ENCODE measurements around the gene MAPK10.
A peak's percentile ranks its signal among the peaks of the same experiment; 100 is the strongest.
"Not testable (repeated sequence)": the region's sequence is repeated elsewhere in the genome, so short reads cannot be mapped to it uniquely, and the experiment has no call there.

The MAPK10 gene

DNA sequence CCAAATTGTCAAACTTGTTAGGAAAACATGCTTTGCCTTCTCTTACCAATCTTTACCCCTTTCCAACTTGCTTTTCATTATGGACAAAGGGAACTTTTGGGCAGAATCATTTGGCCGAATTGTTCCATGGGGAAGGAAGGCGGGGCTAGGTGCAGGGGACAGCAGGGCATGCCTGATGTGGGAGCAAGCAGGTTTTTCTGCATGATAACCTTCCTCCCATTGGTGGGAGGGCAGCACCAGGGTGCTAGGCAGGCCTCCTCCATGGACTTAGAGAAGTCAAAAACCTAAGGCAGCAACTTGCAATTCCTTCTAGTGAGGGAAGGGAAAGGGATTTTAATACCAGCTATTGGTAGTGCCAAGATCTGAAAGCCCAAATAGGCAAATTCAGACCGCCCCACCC, 260.5 kb downstream of the MAPK10 start:
- no peak for DNase-seq

DNA sequence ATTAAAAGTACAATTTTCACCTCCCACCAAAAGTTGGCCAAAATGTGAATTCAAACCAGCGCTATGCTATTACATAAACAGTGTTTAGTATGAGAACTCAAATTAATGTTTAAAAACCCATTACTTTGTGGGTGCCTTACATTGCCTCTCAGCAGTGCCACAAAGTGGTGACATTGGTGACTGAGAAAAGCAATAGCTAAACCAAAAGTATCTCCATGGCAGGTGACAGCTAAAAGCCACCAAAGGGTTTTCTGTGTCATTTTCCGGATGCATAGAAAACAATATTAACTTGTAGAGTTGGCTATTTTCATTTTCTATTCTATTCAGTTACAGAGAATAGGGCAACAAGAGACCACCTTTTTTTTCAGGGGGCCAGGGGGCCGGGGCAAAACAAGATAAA, 261.2 kb downstream of the MAPK10 start:
- no peak for DNase-seq

DNA sequence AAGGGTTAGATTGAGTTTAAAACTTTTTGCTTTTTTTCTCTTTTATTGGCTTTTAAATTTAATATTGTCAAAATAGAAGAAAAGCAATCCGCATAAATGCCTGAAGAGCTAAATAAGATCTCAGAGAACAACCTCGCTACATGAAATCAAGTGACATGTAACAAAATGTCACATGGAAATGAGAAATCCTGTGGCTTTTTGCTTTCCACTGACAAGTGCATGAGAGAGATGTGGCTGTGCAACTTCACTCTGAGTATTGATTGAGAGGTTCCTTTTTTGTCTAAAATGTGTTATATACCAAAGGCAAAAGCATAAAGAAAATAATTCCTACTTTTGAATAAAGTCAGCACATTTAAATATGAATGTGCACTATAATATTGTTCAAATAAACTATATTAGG, 263.5 kb downstream of the MAPK10 start:
- DNase-seq = no peak

DNA sequence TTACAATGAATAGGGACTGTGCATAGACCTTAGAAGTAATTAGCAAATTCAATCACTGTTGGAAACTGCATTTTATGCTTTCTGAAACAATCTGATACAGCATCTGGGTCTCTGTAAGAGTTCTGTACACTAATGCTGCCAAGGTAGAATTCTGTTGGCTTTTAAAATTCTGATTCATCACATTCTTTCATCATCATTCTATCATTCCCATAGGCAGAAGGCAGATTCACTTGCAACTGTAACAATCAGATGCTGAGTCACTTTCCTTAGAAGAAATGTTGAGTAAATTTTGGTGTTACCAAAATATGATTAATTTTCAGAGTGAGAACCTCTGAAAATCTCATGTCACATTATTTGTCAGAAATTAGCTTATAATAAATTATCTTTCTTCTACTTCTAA, 267.2 kb downstream of the MAPK10 start:
- DNase-seq = no peak

- DNase-seq = no peak
Observed at GRCh38 chr4:86091201-86091600, 268.7 kb downstream of the MAPK10 start.

- DNase-seq = no peak
Observed at GRCh38 chr4:86089781-86090323, 270.0 kb downstream of the MAPK10 start.

GRCh38 chr4:86089053-86089452, 270.8 kb downstream of the MAPK10 start:
- no peak for DNase-seq

DNA sequence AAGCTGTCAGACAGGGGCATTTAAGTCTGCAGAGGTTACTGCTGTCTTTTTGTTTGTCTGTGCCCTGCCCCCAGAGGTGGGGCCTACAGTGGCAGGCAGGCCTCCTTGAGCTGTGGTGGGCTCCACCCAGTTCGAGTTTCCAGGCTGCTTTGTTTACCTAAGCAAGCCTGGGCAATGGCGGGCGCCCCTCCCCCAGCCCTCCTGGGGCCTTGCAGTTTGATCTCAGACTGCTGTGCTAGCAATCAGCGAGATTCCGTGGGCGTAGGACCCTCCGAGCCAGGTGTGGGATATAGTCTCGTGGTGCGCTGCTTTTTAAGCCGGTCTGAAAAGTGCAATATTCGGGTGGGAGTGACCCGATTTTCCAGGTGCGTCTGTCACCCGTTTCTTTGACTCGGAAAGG, 284.1 kb downstream of the MAPK10 start:
- not testable (repeated sequence) for DNase-seq

DNA sequence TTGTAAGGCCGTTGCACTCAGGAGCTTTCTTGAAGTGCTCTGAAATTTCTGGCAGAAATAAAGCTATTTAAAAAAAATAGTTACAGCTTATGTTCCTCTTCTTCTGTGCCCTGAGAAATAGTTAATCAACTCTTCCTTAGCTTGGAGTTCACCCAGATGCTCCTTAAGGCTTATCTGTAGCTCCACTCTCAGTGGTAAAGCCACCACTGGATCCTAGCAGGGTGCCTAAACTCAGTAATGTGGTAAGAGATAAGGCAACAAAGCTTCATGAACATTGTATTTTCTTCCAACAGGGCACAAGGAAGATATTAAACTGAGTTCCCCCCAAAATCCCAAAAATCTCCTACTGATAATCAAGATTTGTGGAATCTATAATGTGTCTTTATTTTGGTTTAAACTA, 299.5 kb downstream of the MAPK10 start:
- no peak for DNase-seq

DNA sequence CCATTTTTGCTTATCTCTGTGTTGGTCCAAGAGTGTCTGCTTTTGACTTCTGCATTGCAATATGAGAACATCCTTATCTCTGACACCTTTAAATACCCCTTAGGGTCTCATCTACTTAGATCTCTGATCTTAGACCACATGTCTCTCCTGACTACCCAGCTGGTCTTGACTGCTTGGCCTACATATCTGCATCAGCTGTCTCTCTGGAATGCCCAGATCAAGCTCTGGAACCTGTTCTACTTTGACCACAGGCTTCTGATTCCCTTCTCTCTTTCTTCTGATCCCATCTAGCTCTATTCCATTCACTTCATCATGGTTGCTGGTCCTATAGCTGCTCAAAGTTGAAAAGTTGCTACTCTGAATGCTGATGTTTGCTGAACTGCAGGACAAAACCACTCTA, 301.2 kb downstream of the MAPK10 start:
- no peak for DNase-seq

- DNase-seq = no peak
Observed at GRCh38 chr4:86055898-86056297, 304.0 kb downstream of the MAPK10 start.

DNA sequence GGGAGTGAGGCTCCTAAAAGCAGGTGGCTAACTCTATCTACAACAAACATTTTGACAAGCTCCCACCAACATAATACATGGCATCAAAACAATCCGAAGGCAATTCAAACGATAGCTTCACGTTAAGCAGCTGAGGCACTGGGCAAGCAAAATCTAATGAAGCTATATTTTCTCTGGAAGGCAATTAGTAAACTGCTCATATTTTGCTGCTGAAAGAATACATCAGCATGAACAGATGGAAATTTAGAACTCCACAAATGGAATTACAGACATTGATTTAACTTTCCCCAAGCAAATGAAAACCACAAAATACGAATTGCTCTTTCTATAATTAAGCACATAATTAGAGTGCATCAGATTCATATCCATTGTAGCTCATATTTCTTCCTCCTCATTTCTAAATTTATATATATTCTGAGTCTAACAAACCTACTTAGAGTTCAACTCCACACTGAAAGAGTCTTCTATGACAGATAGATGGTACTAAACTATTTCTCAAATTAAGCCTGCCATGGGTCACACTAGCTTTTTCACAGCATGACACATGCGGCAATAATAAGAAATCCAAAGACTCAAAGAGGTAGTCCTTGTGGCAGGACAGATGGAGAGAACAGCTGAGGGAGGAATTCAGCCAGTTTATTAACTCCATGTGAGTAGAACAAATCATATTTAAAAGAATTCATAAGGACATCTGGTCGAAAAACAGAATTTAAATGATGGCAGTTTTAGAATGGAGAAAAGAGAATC, 305.4 kb downstream of the MAPK10 start:
- DNase-seq = no peak

DNA sequence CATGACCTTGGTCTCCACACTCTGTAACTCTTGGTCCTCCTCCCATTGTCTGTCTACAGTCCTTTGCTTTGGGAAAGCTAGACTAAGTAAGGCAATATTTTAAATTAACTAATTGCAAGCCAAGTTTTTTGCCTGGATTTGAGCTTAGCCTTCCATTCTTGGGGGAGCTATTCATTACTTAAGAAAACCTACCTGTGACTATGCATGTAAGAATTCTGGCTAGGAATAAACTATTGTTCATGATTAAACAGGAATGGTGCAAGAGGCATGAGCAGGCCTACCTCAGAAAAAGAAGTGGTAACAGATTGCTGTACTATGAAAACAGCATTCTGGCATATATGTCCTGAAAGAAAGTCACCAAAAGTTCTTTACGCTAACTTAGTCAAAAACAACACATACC, 309.4 kb downstream of the MAPK10 start:
- no peak for DNase-seq

DNA sequence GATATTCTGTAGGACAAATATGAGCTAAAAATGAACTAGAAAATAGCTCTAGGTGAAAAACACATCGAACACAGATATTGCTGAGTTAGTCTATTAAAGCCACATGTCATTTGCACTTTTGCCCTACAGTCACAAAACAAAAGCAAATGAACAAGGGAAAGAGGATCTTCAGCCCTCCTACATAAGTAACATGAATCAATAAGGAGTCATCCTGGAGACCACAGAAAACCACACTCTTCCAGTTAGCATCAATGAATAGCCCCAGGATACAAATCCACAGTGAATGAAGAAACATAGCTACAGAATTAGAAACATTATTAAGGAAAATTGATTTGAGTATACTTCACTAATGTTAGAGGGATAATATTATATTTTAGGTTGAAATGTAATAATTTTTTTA, 311.4 kb downstream of the MAPK10 start:
- DNase-seq = no peak

- DNase-seq = no peak
Observed at GRCh38 chr4:86044593-86044985, 315.3 kb downstream of the MAPK10 start.

DNA sequence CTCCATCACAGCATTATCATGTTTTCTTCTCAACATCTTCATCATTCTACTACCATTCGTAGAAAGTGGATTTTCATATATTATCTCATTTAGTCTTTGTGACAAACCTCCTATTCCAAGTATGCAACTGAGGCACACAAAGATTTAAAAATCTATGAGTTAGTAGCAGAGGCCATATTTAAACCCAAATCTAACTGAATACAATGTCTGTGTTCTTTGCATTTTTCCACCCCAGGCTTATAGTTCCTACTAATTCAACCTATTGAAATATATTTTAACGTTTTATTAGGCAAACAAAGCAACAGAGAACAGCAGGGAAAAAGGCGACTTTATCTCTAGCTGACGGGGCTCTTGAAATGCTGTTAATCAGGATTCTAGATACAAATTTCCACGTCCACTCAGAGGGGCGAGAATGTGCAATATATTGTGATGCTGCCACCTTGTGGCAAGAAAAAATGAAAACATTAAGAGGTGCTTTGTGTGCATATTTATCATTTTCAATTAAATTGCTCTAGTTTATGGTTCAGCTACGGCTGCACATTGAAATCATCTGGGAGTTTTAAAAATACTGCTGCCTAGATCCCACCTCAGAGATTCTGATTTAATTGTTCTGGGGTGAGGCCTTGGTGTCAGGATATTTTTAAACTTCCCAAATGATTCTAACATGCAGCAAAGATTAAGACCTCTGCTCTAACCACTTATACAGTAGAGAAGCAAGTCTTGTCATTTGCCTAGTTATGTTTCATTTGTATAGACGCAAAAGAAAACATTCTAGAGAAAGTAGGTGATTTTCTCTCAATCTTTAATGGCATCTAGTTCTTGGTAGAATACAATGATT, 315.9 kb downstream of the MAPK10 start:
- DNase-seq = peak; percentile 28

DNA sequence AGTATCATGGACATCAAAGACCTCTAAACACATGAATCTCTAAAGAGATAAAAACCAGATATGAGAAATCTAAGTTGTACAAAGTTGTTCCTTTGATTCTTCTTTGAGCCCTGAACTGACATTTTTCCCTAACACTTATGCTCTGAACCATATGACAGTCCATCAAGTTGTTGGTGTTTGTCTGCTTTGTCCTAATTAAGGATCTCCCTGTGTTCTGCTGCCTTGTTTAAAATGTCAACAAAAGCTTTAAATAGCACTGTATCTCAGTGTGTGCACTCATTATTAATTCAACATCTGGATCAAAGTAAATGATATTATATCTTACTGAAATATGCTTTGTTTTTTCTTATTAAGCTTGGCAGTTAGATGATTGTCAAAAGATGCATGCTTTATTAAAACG, 321.8 kb downstream of the MAPK10 start:
- no peak for DNase-seq

DNA sequence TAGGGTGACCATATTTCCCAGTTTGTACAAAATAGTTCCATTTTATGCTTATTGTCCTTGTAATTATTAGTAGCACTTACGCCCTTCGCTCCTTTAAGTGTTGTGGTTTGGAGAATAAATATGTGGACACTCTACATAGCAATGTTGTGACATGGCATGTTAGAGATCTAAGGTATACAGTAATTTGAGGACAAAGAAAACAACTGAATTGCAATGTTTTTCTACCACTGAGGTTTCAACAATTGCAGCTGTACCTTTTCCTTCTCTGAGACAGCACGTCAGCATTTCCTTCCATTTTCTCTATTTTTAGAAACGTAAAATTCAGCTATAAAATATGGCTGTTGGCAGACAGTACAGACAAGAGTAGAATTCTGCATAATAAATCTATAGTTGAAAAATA, 323.1 kb downstream of the MAPK10 start:
- DNase-seq = no peak

DNA sequence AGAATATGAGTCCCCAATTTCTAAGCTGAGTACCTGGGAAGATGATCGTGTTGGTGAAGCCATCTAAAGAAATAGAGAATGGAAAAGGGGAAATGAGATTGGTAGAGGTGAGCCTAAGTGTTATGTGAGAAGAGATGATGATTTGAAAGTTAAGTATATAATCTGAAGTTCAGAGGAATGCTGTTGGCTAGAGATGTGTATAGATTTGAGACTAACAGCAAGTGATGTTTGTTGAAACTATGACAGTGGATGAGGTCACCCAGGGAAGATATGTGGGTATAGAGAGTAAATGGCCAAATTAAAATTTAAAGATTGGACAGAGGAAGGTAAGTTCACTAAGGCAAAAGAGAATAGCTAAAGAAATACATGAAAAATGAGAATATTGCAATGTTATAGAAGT, 324.2 kb downstream of the MAPK10 start:
- no peak for DNase-seq

- no peak for DNase-seq
Observed at GRCh38 chr4:86034616-86035015, 325.2 kb downstream of the MAPK10 start.

DNA sequence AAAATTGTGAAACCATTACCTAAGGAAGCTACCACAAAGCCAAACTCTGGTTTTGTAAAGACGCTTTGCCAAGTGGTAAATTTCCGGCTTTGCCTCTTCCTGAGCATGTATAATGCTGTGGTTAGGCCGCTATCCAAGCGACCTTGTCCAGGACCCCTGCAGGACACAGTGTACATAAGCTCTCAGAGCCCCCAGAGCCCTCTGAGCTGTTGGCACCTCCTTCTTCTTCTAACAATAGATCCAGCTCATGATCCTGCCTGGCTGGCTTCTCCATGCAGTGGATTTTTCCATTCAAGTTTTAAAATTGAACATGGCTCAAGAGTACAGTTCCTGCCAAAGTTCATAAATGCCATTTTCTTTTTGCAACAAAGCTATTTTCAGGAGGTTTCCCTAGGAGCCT, 326.7 kb downstream of the MAPK10 start:
- no peak for DNase-seq

DNA sequence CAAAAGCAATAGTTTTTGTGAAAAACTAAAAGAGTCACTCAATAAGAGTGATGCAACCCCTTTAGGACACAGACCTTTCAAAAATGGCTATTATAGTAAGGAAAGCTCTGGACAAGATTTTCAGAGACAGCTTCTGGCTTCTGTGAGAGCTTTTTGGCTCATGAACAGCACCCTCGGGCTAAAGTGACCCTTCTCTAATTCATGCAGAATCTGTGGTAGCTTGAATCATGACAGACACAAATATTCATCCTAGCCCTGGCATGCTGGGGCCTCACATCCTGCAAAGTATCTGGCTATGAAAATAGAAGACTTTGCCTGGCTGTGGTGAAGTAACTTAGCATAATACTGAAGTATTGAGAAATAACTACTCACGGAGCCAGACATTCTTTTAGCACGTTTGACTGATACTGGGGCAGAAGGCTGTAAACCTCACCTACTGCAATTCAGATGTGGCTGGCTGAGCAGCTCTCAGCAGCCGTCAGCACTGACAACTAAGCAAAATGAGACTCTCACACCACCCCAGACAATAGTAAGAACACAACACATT, 327.3 kb downstream of the MAPK10 start:
- DNase-seq = no peak

DNA sequence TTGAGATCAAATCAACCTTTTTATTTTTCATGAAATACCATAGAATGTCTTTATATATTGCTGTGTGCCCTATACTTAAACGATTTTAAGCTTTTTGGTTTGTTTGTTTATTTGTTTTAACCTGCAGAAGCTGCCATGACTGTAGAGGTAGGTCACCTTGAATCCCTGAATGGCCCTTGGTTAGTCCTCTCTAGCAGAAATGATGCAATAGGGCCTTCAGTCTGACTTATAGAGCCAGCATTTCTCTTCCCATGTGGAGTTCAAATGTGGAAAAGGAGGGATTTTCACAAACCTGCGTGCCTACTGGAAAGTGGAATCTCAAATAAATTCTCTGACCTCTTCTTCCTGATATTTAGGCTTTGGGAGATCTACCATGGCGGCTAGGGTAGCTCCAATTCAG, 327.9 kb downstream of the MAPK10 start:
- DNase-seq = no peak

DNA sequence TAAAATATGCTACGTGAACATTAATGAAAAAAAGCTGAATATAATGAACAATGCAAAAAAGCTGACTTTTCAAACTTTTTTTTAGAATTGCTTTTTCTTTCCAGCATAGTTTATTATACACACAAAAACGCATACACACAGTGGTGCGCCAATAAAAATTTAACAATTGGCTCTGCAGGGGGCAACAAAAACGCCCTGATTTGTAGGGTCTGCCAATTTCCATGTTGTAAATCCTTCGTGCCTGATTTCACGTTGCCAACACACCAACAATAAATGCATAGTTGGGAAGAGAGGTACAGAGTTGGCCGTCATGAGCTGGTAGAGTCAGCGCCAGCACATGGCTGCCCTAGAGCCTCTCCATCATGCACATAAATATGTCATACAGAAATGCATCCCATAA, 333.1 kb downstream of the MAPK10 start:
- DNase-seq = no peak

Measured in CD4-positive, alpha-beta T cell treated with Interleukin-10 for 1 hour (primary cell).